ENCODE measurements around the gene WWC1. TPM values are rescaled to one million over a fixed set of nuclear protein-coding genes. Genes with fewer than 3 reads are reported as not detected.
"Not testable (repeated sequence)": the region's sequence is repeated elsewhere in the genome, so short reads cannot be mapped to it uniquely, and the experiment has no call there.

Gene WWC1
- polyA plus RNA-seq, 4 donors: 22.8 to 65.1 (median 37.9) TPM

DNA sequence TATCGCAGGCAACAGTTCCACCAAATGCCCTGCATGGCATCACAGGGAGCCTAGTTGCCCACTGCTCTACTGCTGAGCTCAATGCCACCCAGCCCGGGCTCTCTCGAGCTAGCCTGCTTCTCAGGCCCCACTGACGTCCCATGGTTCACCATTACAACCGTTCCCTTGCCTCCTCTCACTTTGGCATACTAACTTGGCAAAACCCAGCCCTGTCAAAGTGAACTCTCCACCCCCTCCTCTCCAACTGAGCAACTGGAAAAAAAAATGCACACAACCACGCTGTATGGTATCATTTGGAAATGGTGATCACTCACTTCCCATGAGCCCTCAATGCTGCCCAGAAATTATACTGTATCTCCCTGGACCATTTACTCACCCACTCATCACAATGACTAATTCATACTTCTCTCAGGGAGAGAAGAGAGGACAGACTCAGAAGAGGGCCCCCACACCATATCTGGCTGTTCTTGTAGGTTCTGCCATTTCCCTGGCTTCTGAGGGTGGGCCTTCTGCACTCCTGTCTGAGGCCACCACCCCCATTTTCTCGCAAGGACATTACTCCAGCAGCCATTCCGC, 143.4 kb downstream of the WWC1 start:
- FAIRE-seq: no peak
- no peak overlapping the region for H3K27ac ChIP-seq (ENCODE audit: low read depth in 1 of 3, low read length in 2 of 3)
- H3K4me1 ChIP-seq (ENCODE audit: control insufficient read depth in 3 of 3, insufficient read depth in 2 of 3, low read depth in 1 of 3, low read length in 2 of 3): peaks cover 0 to 15% (median 0%) of the 10 kb centered on the region in 3 donors
- H3K27me3 ChIP-seq (ENCODE audit: control insufficient read depth in 3 of 3, insufficient read depth in 3 of 3, low read length in 3 of 3): no peaks in the 10 kb centered on the region
- H3K4me3 ChIP-seq (ENCODE audit: low read depth in 1 of 3, low read length in 3 of 3): no peak overlapping the region
- 75 to 85% (median 83%) methylated on average over 8 of the region's 8 CpGs for WGBS, 3 donors
- no peaks in the 10 kb centered on the region for H3K9me3 ChIP-seq (ENCODE audit: control insufficient read depth in 2 of 2, insufficient read depth in 1 of 2, low read depth in 1 of 2, low read length in 1 of 2)
- peaks cover 0 to 63% (median 20%) of the 10 kb centered on the region in 3 donors for H3K36me3 ChIP-seq (ENCODE audit: control insufficient read depth in 3 of 3, insufficient read depth in 2 of 3, low read depth in 1 of 3, low read length in 3 of 3)
- no peak for DNase-seq

DNA sequence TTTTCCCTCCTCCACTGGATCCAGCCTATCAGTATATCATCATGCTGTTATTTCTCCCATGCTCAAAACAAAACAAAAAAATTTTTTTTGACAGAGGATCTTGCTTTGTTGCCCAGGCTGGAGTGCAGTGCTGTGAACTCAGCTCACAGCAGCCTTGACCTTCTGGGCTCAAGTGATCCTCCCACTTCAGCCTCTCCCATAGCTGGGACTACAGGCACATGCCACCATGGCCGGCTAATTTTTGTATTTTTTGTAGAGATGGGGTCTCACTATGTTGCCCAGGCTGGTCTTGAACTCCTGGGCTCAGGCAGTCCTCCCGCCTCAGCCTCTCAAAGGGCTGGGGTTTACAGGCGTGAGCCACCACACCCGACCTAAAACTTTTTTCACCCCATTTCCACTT, 143.9 kb downstream of the WWC1 start:
- Histone ChIP-seq H3K4me1 (ENCODE audit: control insufficient read depth in 3 of 3, insufficient read depth in 2 of 3, low read depth in 1 of 3, low read length in 2 of 3) (peaks cover 0 to 11% (median 0%) of the 10 kb centered on the region in 3 donors), H3K36me3 (ENCODE audit: control insufficient read depth in 3 of 3, insufficient read depth in 2 of 3, low read depth in 1 of 3, low read length in 3 of 3) (peaks cover 0 to 62% (median 20%) of the 10 kb centered on the region in 3 donors)
- FAIRE-seq; H3K4me3 ChIP-seq (ENCODE audit: low read depth in 1 of 3, low read length in 3 of 3); DNase-seq; H3K9me3 ChIP-seq (ENCODE audit: control insufficient read depth in 2 of 2, insufficient read depth in 1 of 2, low read depth in 1 of 2, low read length in 1 of 2); H3K27me3 ChIP-seq (ENCODE audit: control insufficient read depth in 3 of 3, insufficient read depth in 3 of 3, low read length in 3 of 3); H3K27ac ChIP-seq (ENCODE audit: low read depth in 1 of 3, low read length in 2 of 3): not testable (repeated sequence)
- WGBS, 3 donors: 91 to 93% (median 92%) methylated on average over 4 of the region's 4 CpGs

DNA sequence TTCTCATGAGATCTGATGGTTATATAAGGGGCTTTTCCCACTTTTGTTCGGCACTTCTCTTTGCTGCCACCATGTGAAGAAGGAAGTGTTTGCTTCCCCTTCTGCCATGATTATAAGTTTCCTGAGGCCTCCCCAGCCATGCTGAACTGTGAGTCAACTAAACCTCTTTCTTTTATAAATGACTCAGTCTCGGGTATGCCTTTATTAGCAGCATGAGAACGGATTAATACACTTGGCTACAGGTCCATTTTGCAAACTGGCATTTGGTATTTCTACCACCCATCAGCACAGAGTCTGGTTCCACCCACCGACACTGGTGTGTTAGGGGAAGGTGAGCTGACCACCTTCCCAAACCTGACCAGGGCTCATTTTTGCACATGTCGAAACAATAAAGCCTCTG, 146.9 kb downstream of the WWC1 start:
- Histone ChIP-seq H3K4me1 (ENCODE audit: control insufficient read depth in 3 of 3, insufficient read depth in 2 of 3, low read depth in 1 of 3, low read length in 2 of 3) (no peaks in the 10 kb centered on the region), H3K27ac (ENCODE audit: low read depth in 1 of 3, low read length in 2 of 3) (no peak overlapping the region), H3K36me3 (ENCODE audit: control insufficient read depth in 3 of 3, insufficient read depth in 2 of 3, low read depth in 1 of 3, low read length in 3 of 3) (peaks cover 0 to 45% (median 16%) of the 10 kb centered on the region in 3 donors), H3K4me3 (ENCODE audit: low read depth in 1 of 3, low read length in 3 of 3) (no peak overlapping the region), H3K27me3 (ENCODE audit: control insufficient read depth in 3 of 3, insufficient read depth in 3 of 3, low read length in 3 of 3) (no peaks in the 10 kb centered on the region), H3K9me3 (ENCODE audit: control insufficient read depth in 2 of 2, insufficient read depth in 1 of 2, low read depth in 1 of 2, low read length in 1 of 2) (no peaks in the 10 kb centered on the region)
- FAIRE-seq: no peak
- no peak for DNase-seq
- WGBS, 3 donors: 71 to 87% (median 74%) methylated on average over 5 of the region's 5 CpGs

DNA sequence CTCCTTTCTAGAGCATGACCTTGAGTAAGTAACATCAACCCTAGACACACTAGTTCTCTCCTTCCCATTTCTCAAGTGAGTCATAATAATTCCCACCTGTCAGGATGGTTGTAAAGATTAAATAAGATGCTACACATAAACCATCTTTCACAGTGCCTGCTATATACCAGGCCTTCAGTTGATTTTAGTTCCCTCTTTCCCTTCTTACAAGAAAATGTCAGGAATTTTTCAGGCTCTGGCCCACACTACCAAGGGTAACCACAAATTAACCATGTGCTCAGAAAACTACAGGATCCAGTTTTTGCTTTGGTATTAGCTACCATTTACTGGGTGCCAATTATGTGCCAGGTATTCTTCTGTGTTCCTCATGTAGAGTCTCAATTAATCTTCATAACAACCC, 152.1 kb downstream of the WWC1 start:
- FAIRE-seq: no peak
- H3K27me3 ChIP-seq (ENCODE audit: control insufficient read depth in 3 of 3, insufficient read depth in 3 of 3, low read length in 3 of 3): no peaks in the 10 kb centered on the region
- no peak overlapping the region for H3K27ac ChIP-seq (ENCODE audit: low read depth in 1 of 3, low read length in 2 of 3)
- H3K36me3 ChIP-seq (ENCODE audit: control insufficient read depth in 3 of 3, insufficient read depth in 2 of 3, low read depth in 1 of 3, low read length in 3 of 3): peaks cover 0 to 31% (median 12%) of the 10 kb centered on the region in 3 donors
- H3K9me3 ChIP-seq (ENCODE audit: control insufficient read depth in 2 of 2, insufficient read depth in 1 of 2, low read depth in 1 of 2, low read length in 1 of 2): no peaks in the 10 kb centered on the region
- no peaks in the 10 kb centered on the region for H3K4me1 ChIP-seq (ENCODE audit: control insufficient read depth in 3 of 3, insufficient read depth in 2 of 3, low read depth in 1 of 3, low read length in 2 of 3)
- H3K4me3 ChIP-seq (ENCODE audit: low read depth in 1 of 3, low read length in 3 of 3): no peak overlapping the region
- no peak for DNase-seq

DNA sequence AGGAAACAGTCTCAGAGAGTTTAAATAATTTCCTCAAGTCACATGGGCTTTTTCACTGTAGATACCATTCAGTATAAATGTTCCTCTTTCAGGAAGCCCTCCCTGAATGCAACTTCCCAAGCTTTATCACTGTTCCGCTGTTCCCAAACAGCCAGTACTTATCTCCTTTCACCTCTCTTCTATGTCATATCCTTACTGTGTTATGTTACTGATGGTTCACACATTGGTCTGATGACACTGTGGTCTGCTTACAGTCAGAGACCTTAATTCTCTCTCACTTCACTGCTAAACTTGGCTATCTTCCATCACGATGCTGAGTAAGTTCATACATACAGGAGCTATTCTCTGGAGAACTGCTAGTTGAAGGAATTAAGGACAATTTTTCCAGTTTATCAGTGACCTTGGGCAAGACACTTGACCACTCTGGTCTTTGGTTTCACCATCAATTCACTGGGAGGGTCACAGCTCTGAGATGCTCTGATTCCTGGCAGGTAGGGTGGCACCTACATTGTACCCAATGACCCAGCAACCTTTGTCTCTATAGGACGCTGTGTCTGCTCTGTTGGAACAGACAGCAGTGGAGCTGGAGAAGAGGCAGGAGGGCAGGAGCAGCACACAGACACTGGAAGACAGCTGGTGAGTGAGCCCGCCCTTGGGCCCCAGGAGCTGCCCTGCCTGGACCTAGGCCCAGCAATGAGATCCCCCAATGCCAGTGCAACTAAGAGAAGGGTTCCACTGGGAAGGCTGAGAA, 152.7 kb downstream of the WWC1 start:
- WGBS, 3 donors: 79 to 88% (median 84%) methylated on average over 4 of the region's 4 CpGs
- no peak overlapping the region for H3K27ac ChIP-seq (ENCODE audit: low read depth in 1 of 3, low read length in 2 of 3)
- H3K36me3 ChIP-seq (ENCODE audit: control insufficient read depth in 3 of 3, insufficient read depth in 2 of 3, low read depth in 1 of 3, low read length in 3 of 3): peaks cover 0 to 31% (median 12%) of the 10 kb centered on the region in 3 donors
- DNase-seq (no peak), FAIRE-seq (no peak)
- H3K4me3 ChIP-seq (ENCODE audit: low read depth in 1 of 3, low read length in 3 of 3): no peak overlapping the region
- H3K27me3 ChIP-seq (ENCODE audit: control insufficient read depth in 3 of 3, insufficient read depth in 3 of 3, low read length in 3 of 3): no peaks in the 10 kb centered on the region
- no peaks in the 10 kb centered on the region for H3K4me1 ChIP-seq (ENCODE audit: control insufficient read depth in 3 of 3, insufficient read depth in 2 of 3, low read depth in 1 of 3, low read length in 2 of 3)
- H3K9me3 ChIP-seq (ENCODE audit: control insufficient read depth in 2 of 2, insufficient read depth in 1 of 2, low read depth in 1 of 2, low read length in 1 of 2): no peaks in the 10 kb centered on the region

DNA sequence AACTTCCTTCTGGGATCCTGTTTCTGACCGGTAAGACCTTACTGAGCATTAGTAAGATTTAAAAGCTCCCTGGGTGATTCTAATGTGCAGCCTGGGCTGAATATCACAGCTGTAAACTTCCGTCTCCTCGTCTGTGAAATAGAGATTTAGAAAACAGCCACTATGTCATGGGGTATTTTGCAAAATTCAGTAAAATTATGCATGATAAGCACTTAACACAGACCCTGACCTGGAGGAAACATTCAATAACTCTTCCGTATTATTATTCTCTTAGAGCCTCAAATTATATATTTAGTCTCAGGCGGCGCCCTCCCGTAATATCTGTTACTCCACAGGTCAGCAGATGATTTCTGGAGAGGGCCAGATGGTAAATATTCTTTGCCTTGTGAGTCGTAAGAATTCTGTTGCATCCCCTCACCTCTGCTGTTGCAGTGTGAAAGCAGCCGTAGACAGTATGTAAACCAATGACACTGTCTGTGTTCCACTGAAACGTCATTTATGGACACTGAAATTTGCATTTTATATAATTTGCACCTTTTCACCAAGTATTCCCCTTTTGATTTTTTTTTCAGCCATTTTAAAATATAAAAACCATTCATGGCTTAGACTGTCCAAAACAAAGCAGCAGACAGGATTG, 155.7 kb downstream of the WWC1 start:
- Histone ChIP-seq H3K4me3 (ENCODE audit: low read depth in 1 of 3, low read length in 3 of 3) (no peak overlapping the region), H3K4me1 (ENCODE audit: control insufficient read depth in 3 of 3, insufficient read depth in 2 of 3, low read depth in 1 of 3, low read length in 2 of 3) (no peaks in the 10 kb centered on the region), H3K36me3 (ENCODE audit: control insufficient read depth in 3 of 3, insufficient read depth in 2 of 3, low read depth in 1 of 3, low read length in 3 of 3) (peaks cover 0 to 41% (median 14%) of the 10 kb centered on the region in 3 donors), H3K9me3 (ENCODE audit: control insufficient read depth in 2 of 2, insufficient read depth in 1 of 2, low read depth in 1 of 2, low read length in 1 of 2) (no peaks in the 10 kb centered on the region), H3K27me3 (ENCODE audit: control insufficient read depth in 3 of 3, insufficient read depth in 3 of 3, low read length in 3 of 3) (no peaks in the 10 kb centered on the region), H3K27ac (ENCODE audit: low read depth in 1 of 3, low read length in 2 of 3) (no peak overlapping the region)
- DNase-seq: no peak
- FAIRE-seq: no peak
- 84 to 93% (median 89%) methylated on average over 10 of the region's 10 CpGs for WGBS, 3 donors

DNA sequence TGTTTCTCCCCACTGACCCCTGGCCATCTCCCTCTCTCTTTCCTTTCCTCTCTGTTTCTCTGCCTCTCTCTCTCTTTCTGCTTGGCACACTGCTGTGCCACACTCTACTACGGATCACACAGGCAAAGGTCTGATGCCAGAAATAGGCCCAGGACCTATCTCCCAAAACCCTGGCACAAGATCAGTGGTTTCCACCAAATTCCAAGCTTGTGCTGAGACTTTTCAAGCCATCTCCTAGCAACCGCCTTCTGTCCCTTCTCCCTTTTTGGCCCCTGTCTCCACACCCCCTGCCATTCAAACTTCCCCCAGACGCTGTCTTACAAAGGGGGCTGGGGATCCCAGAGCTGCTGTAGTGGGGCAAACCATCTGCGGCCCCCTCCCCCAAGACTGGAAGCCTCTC, 156.4 kb downstream of the WWC1 start:
- Histone ChIP-seq H3K4me1 (ENCODE audit: control insufficient read depth in 3 of 3, insufficient read depth in 2 of 3, low read depth in 1 of 3, low read length in 2 of 3) (no peaks in the 10 kb centered on the region), H3K27me3 (ENCODE audit: control insufficient read depth in 3 of 3, insufficient read depth in 3 of 3, low read length in 3 of 3) (no peaks in the 10 kb centered on the region), H3K36me3 (ENCODE audit: control insufficient read depth in 3 of 3, insufficient read depth in 2 of 3, low read depth in 1 of 3, low read length in 3 of 3) (peaks cover 0 to 45% (median 16%) of the 10 kb centered on the region in 3 donors), H3K27ac (ENCODE audit: low read depth in 1 of 3, low read length in 2 of 3) (no peak overlapping the region), H3K4me3 (ENCODE audit: low read depth in 1 of 3, low read length in 3 of 3) (no peak overlapping the region), H3K9me3 (ENCODE audit: control insufficient read depth in 2 of 2, insufficient read depth in 1 of 2, low read depth in 1 of 2, low read length in 1 of 2) (no peaks in the 10 kb centered on the region)
- FAIRE-seq (no peak), DNase-seq (no peak)
- WGBS, 3 donors: 78 to 93% (median 85%) methylated on average over 4 of the region's 4 CpGs

DNA sequence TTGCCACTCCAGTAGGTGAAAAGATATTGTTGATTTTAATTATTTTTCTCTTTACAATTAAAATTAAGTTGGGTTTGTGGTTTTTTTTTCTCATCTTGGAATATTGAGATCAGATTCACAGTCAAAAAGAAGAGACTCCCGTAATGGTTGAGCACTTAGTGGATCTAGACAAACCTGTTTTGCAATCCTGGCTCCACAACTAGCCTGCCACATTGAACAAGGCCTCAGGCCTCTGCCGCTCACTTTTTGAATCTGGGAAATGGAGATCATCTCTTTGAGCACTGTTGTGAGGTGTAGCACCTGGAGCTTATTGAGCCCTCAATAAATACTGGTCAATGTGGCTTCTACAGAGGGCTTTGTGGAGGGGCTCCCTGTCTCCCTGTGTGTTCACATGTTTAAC, 157.7 kb downstream of the WWC1 start:
- Histone ChIP-seq H3K4me1 (ENCODE audit: control insufficient read depth in 3 of 3, insufficient read depth in 2 of 3, low read depth in 1 of 3, low read length in 2 of 3) (no peaks in the 10 kb centered on the region), H3K27ac (ENCODE audit: low read depth in 1 of 3, low read length in 2 of 3) (no peak overlapping the region), H3K27me3 (ENCODE audit: control insufficient read depth in 3 of 3, insufficient read depth in 3 of 3, low read length in 3 of 3) (no peaks in the 10 kb centered on the region), H3K36me3 (ENCODE audit: control insufficient read depth in 3 of 3, insufficient read depth in 2 of 3, low read depth in 1 of 3, low read length in 3 of 3) (peaks cover 0 to 48% (median 18%) of the 10 kb centered on the region in 3 donors), H3K9me3 (ENCODE audit: control insufficient read depth in 2 of 2, insufficient read depth in 1 of 2, low read depth in 1 of 2, low read length in 1 of 2) (no peaks in the 10 kb centered on the region), H3K4me3 (ENCODE audit: low read depth in 1 of 3, low read length in 3 of 3) (no peak overlapping the region)
- 81 to 91% (median 86%) methylated on average over 2 of the region's 2 CpGs for WGBS, 3 donors
- DNase-seq: no peak
- no peak for FAIRE-seq

All from small intestine (tissue), 7 donors.